ENCODE results near the gene PRKCB. TPM values are rescaled to one million over a fixed set of nuclear protein-coding genes. Genes with fewer than 3 reads are reported as not detected.

Gene PRKCB
- total RNA-seq, 1 donor from 2014 or later: 1.0 TPM

GRCh38 chr16:23847948-23848347 lies 12.2 kb downstream of the PRKCB start:
- Histone ChIP-seq H3K9me3 (ENCODE audit: control insufficient read depth in 3 of 3, low read length in 3 of 3) (peaks cover 0 to 3% (median 2%) of the 10 kb centered on the region in 3 donors), H3K36me3 (ENCODE audit: control insufficient read depth in 3 of 3, insufficient read depth in 3 of 3, low read length in 3 of 3) (no peaks in the 10 kb centered on the region), H3K4me1 (ENCODE audit: control insufficient read depth in 3 of 3, insufficient read depth in 3 of 3, low read length in 3 of 3) (no peaks in the 10 kb centered on the region), H3K4me3 (ENCODE audit: low read length in 3 of 3) (no peak overlapping the region), H3K27ac (ENCODE audit: low read depth, low read length) (no peak overlapping the region), H3K27me3 (ENCODE audit: control insufficient read depth in 3 of 3, insufficient read depth in 3 of 3, low read length in 3 of 3) (no peaks in the 10 kb centered on the region), H3K9ac (ENCODE audit: low read depth in 1 of 3, low read length in 3 of 3) (no peak overlapping the region)

GRCh38 chr16:23848958-23849357 lies 13.2 kb downstream of the PRKCB start:
- no peak overlapping the region for H3K4me3 ChIP-seq (ENCODE audit: low read length in 3 of 3)
- H3K27me3 ChIP-seq (ENCODE audit: control insufficient read depth in 3 of 3, insufficient read depth in 3 of 3, low read length in 3 of 3): no peaks in the 10 kb centered on the region
- H3K4me1 ChIP-seq (ENCODE audit: control insufficient read depth in 3 of 3, insufficient read depth in 3 of 3, low read length in 3 of 3): no peaks in the 10 kb centered on the region
- no peak overlapping the region for H3K9ac ChIP-seq (ENCODE audit: low read depth in 1 of 3, low read length in 3 of 3)
- no peaks in the 10 kb centered on the region for H3K36me3 ChIP-seq (ENCODE audit: control insufficient read depth in 3 of 3, insufficient read depth in 3 of 3, low read length in 3 of 3)
- H3K9me3 ChIP-seq (ENCODE audit: control insufficient read depth in 3 of 3, low read length in 3 of 3): peaks cover 0 to 3% (median 2%) of the 10 kb centered on the region in 3 donors
- H3K27ac ChIP-seq (ENCODE audit: low read depth, low read length): no peak overlapping the region

- H3K4me1 ChIP-seq (ENCODE audit: control insufficient read depth in 3 of 3, insufficient read depth in 3 of 3, low read length in 3 of 3): no peaks in the 10 kb centered on the region
These were observed 17.2 kb downstream of the PRKCB start for GRCh38 chr16:23852794-23853562.

GRCh38 chr16:23855010-23855409 lies 19.2 kb downstream of the PRKCB start:
- H3K4me1 ChIP-seq (ENCODE audit: control insufficient read depth in 3 of 3, insufficient read depth in 3 of 3, low read length in 3 of 3): no peaks in the 10 kb centered on the region
- H3K4me3 ChIP-seq (ENCODE audit: low read length in 3 of 3): no peak overlapping the region
- no peaks in the 10 kb centered on the region for H3K36me3 ChIP-seq (ENCODE audit: control insufficient read depth in 3 of 3, insufficient read depth in 3 of 3, low read length in 3 of 3)
- H3K27ac ChIP-seq (ENCODE audit: low read depth, low read length): no peak overlapping the region
- no peaks in the 10 kb centered on the region for H3K27me3 ChIP-seq (ENCODE audit: control insufficient read depth in 3 of 3, insufficient read depth in 3 of 3, low read length in 3 of 3)
- peaks cover 0 to 3% (median under 1%) of the 10 kb centered on the region in 3 donors for H3K9me3 ChIP-seq (ENCODE audit: control insufficient read depth in 3 of 3, low read length in 3 of 3)
- H3K9ac ChIP-seq (ENCODE audit: low read depth in 1 of 3, low read length in 3 of 3): no peak overlapping the region

More at GRCh38 chr16:23852794-23853562, 17.2 kb downstream of the PRKCB start:
- peaks cover 0 to 3% (median 2%) of the 10 kb centered on the region in 3 donors for H3K9me3 ChIP-seq (ENCODE audit: control insufficient read depth in 3 of 3, low read length in 3 of 3)
- no peak overlapping the region for H3K27ac ChIP-seq (ENCODE audit: low read depth, low read length)
- no peaks in the 10 kb centered on the region for H3K36me3 ChIP-seq (ENCODE audit: control insufficient read depth in 3 of 3, insufficient read depth in 3 of 3, low read length in 3 of 3)
- H3K4me3 ChIP-seq (ENCODE audit: low read length in 3 of 3): no peak overlapping the region
- no peaks in the 10 kb centered on the region for H3K27me3 ChIP-seq (ENCODE audit: control insufficient read depth in 3 of 3, insufficient read depth in 3 of 3, low read length in 3 of 3)
- no peak overlapping the region for H3K9ac ChIP-seq (ENCODE audit: low read depth in 1 of 3, low read length in 3 of 3)

DNA sequence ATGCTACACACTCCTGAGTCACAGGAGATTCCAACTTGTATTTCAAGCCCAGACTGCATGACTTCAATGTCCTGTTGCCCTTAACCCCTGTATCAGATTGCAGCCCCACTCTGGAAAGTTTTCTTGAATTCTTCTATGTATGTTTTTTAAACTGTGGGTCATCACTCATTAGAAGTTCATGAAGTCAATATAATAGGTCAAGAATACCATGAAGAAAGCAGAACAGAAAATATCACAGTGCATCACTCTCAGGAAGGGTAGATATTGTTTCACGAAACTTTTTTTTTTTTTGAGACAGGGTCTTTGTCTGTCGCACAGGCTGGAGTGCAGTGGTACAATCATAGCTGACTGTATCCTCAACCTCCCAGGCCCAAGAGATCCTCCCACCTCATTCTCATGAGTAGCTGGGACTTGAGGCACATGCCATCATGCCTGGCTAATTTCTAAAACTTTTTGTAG lies 20.5 kb downstream of the PRKCB start:
- Histone ChIP-seq H3K9ac (ENCODE audit: low read depth in 1 of 3, low read length in 3 of 3) (no peak overlapping the region), H3K36me3 (ENCODE audit: control insufficient read depth in 3 of 3, insufficient read depth in 3 of 3, low read length in 3 of 3) (no peaks in the 10 kb centered on the region), H3K27me3 (ENCODE audit: control insufficient read depth in 3 of 3, insufficient read depth in 3 of 3, low read length in 3 of 3) (no peaks in the 10 kb centered on the region), H3K4me1 (ENCODE audit: control insufficient read depth in 3 of 3, insufficient read depth in 3 of 3, low read length in 3 of 3) (no peaks in the 10 kb centered on the region), H3K9me3 (ENCODE audit: control insufficient read depth in 3 of 3, low read length in 3 of 3) (peaks cover 0 to 3% (median 0%) of the 10 kb centered on the region in 3 donors), H3K4me3 (ENCODE audit: low read length in 3 of 3) (no peak overlapping the region), H3K27ac (ENCODE audit: low read depth, low read length) (no peak overlapping the region)

GRCh38 chr16:23857256-23857880 lies 21.6 kb downstream of the PRKCB start:
- H3K27me3 ChIP-seq (ENCODE audit: control insufficient read depth in 3 of 3, insufficient read depth in 3 of 3, low read length in 3 of 3): no peaks in the 10 kb centered on the region
- H3K36me3 ChIP-seq (ENCODE audit: control insufficient read depth in 3 of 3, insufficient read depth in 3 of 3, low read length in 3 of 3): no peaks in the 10 kb centered on the region
- no peak overlapping the region for H3K4me3 ChIP-seq (ENCODE audit: low read length in 3 of 3)
- H3K9ac ChIP-seq (ENCODE audit: low read depth in 1 of 3, low read length in 3 of 3): no peak overlapping the region
- H3K27ac ChIP-seq (ENCODE audit: low read depth, low read length): no peak overlapping the region
- no peaks in the 10 kb centered on the region for H3K4me1 ChIP-seq (ENCODE audit: control insufficient read depth in 3 of 3, insufficient read depth in 3 of 3, low read length in 3 of 3)
- peaks cover 0 to 3% (median 0%) of the 10 kb centered on the region in 3 donors for H3K9me3 ChIP-seq (ENCODE audit: control insufficient read depth in 3 of 3, low read length in 3 of 3)

DNA sequence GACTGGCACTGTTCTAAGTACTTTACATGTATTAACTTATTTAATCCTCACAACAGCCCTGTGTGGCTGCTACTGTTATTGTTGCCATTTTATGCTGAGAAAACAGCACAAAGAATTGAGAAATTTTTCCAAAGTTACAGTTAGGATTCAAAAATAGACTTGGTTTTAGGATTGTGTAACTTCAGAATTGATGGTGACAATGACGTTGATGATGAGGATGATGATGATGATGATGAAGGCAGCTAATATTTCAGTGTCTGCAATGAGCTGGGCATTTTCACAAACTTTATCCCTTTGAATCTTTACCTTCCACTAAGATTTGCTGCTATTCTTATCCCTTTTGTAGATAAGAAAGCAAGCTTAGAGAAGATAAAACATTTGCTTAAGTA lies 22.1 kb downstream of the PRKCB start:
- no peak overlapping the region for H3K9ac ChIP-seq (ENCODE audit: low read depth in 1 of 3, low read length in 3 of 3)

GRCh38 chr16:23858542-23858941 lies 22.8 kb downstream of the PRKCB start:
- Histone ChIP-seq H3K27me3 (ENCODE audit: control insufficient read depth in 3 of 3, insufficient read depth in 3 of 3, low read length in 3 of 3) (no peaks in the 10 kb centered on the region), H3K4me3 (ENCODE audit: low read length in 3 of 3) (no peak overlapping the region), H3K4me1 (ENCODE audit: control insufficient read depth in 3 of 3, insufficient read depth in 3 of 3, low read length in 3 of 3) (no peaks in the 10 kb centered on the region), H3K9me3 (ENCODE audit: control insufficient read depth in 3 of 3, low read length in 3 of 3) (no peaks in the 10 kb centered on the region), H3K27ac (ENCODE audit: low read depth, low read length) (no peak overlapping the region), H3K36me3 (ENCODE audit: control insufficient read depth in 3 of 3, insufficient read depth in 3 of 3, low read length in 3 of 3) (no peaks in the 10 kb centered on the region), H3K9ac (ENCODE audit: low read depth in 1 of 3, low read length in 3 of 3) (no peak overlapping the region)

More for the DNA sequence above, 22.1 kb downstream of the PRKCB start:
- H3K4me1 ChIP-seq (ENCODE audit: control insufficient read depth in 3 of 3, insufficient read depth in 3 of 3, low read length in 3 of 3): no peaks in the 10 kb centered on the region
- peaks cover 0 to under 1% (median 0%) of the 10 kb centered on the region in 3 donors for H3K9me3 ChIP-seq (ENCODE audit: control insufficient read depth in 3 of 3, low read length in 3 of 3)
- no peak overlapping the region for H3K27ac ChIP-seq (ENCODE audit: low read depth, low read length)
- H3K36me3 ChIP-seq (ENCODE audit: control insufficient read depth in 3 of 3, insufficient read depth in 3 of 3, low read length in 3 of 3): no peaks in the 10 kb centered on the region
- no peaks in the 10 kb centered on the region for H3K27me3 ChIP-seq (ENCODE audit: control insufficient read depth in 3 of 3, insufficient read depth in 3 of 3, low read length in 3 of 3)
- H3K4me3 ChIP-seq (ENCODE audit: low read length in 3 of 3): no peak overlapping the region

GRCh38 chr16:23859713-23860269 lies 24.0 kb downstream of the PRKCB start:
- Histone ChIP-seq H3K27me3 (ENCODE audit: control insufficient read depth in 3 of 3, insufficient read depth in 3 of 3, low read length in 3 of 3) (no peaks in the 10 kb centered on the region), H3K9ac (ENCODE audit: low read depth in 1 of 3, low read length in 3 of 3) (no peak overlapping the region), H3K9me3 (ENCODE audit: control insufficient read depth in 3 of 3, low read length in 3 of 3) (no peaks in the 10 kb centered on the region), H3K36me3 (ENCODE audit: control insufficient read depth in 3 of 3, insufficient read depth in 3 of 3, low read length in 3 of 3) (no peaks in the 10 kb centered on the region), H3K4me1 (ENCODE audit: control insufficient read depth in 3 of 3, insufficient read depth in 3 of 3, low read length in 3 of 3) (no peaks in the 10 kb centered on the region), H3K27ac (ENCODE audit: low read depth, low read length) (no peak overlapping the region), H3K4me3 (ENCODE audit: low read length in 3 of 3) (no peak overlapping the region)

DNA sequence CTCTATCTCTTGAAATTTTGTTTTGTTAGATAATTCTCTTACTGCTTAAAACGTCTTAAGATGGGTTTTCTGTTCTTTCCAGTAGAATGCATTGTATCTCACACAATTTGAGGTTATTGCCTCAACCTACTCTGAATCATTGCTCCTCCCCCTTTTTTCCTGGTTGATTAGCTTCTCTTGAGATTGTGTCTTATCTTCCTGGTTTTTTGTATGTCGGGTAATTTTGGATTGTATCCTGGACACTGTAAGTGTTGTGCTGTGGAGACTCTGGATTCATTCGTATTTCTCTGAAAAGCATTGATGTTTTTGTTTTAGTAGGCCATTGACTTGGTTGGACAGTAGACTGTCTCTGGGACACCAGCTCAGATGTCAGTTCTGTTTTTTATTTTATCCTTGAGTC lies 26.1 kb downstream of the PRKCB start:
- Histone ChIP-seq H3K9me3 (ENCODE audit: control insufficient read depth in 3 of 3, low read length in 3 of 3) (no peaks in the 10 kb centered on the region), H3K4me1 (ENCODE audit: control insufficient read depth in 3 of 3, insufficient read depth in 3 of 3, low read length in 3 of 3) (no peaks in the 10 kb centered on the region), H3K27me3 (ENCODE audit: control insufficient read depth in 3 of 3, insufficient read depth in 3 of 3, low read length in 3 of 3) (no peaks in the 10 kb centered on the region), H3K4me3 (ENCODE audit: low read length in 3 of 3) (no peak overlapping the region), H3K27ac (ENCODE audit: low read depth, low read length) (no peak overlapping the region), H3K36me3 (ENCODE audit: control insufficient read depth in 3 of 3, insufficient read depth in 3 of 3, low read length in 3 of 3) (no peaks in the 10 kb centered on the region), H3K9ac (ENCODE audit: low read depth in 1 of 3, low read length in 3 of 3) (no peak overlapping the region)
